Transverse colon (tissue), 4 donors: ENCODE results near the gene AMIGO3. TPM values are rescaled to one million over a fixed set of nuclear protein-coding genes. Genes with fewer than 3 reads are reported as not detected.

Source experiments
- DNase-seq: peaks from one replicate; pipeline ENCODE4 v3.0.0-alpha.2; 2019
- H3K27ac ChIP-seq, 4 donors: fragments of 200-600 bp; sonication (generic); 2 replicates each; pipeline ENCODE4 v1.5.1; 2016 to 2018; ENCODE audit warnings: inconsistent platforms in 4 of 4
- H3K27me3 ChIP-seq: fragments of 200-600 bp; sonication (generic); 2 replicates; pipeline ENCODE4 v1.5.1; 2017; ENCODE audit warnings: inconsistent platforms
- H3K36me3 ChIP-seq, 4 donors: fragments of 200-600 bp; sonication (generic); 2 replicates each; pipeline ENCODE4 v1.5.1; 2017 to 2019; ENCODE audit warnings: inconsistent platforms in 4 of 4
- H3K4me1 ChIP-seq, 4 donors: fragments of 200-600 bp; sonication (generic); 2 replicates each; pipeline ENCODE4 v1.5.1; 2017 to 2020; ENCODE audit warnings: inconsistent platforms in 4 of 4
- H3K4me3 ChIP-seq, 4 donors: fragments of 200-600 bp; sonication (generic); 1 replicate in 1 of 4; 2 replicates in 3 of 4; pipeline versions ENCODE4 v1.5.1 to v1.6.1; 2017 to 2019; ENCODE audit warnings: inconsistent platforms in 4 of 4
- H3K9me3 ChIP-seq, 2 donors: fragments of 200-600 bp; sonication (generic); 2 replicates each; pipeline ENCODE4 v1.5.1; 2017 to 2019; ENCODE audit warnings: inconsistent platforms in 2 of 2
- CTCF ChIP-seq, 5 experiments: fragments of 200-600 bp in 3 of 5; fragments of 450-650 bp in 2 of 5; sonication (generic) in 3 of 5; IDR thresholded peaks; 1 replicate in 2 of 5; 2 replicates in 3 of 5; pipeline ENCODE4 v1.5.1; 2016 to 2017; ENCODE audit warnings: antibody characterized with exemption in 5 of 5, inconsistent platforms in 3 of 5, mild to moderate bottlenecking in 2 of 5, moderate library complexity in 1 of 5
- EP300 ChIP-seq: sonication (generic); formaldehyde crosslinking; IDR thresholded peaks from one replicate; pipeline ENCODE4 v1.6.1; 2017; ENCODE audit warnings: antibody characterized with exemption, low read depth
- POLR2A ChIP-seq: fragments of 450-650 bp; IDR thresholded peaks from one replicate; pipeline ENCODE4 v1.6.1; 2016; ENCODE audit warnings: antibody characterized with exemption, mild to moderate bottlenecking, moderate library complexity
- POLR2AphosphoS5 ChIP-seq, 3 donors: sonication (generic); formaldehyde crosslinking; IDR thresholded peaks; one replicate each; pipeline ENCODE4 v1.6.1; 2016; ENCODE audit warnings: antibody characterized with exemption in 3 of 3
- WGBS, 2 donors: methylation state at CpG; one replicate each; pipeline ENCODE4 v1.1.5; 2018; ENCODE audit warnings: low coverage in 1 of 2; 5-methylcytosine and 5-hydroxymethylcytosine counted together
- in situ Hi-C, 4 donors: fragments of 200-750 bp; cut with MboI; loops; one replicate each; pipeline versions ENCODE4 v1.15.0 to v1.15.1; 2017; ENCODE audit warnings: low sequenced_read_pairs in 3 of 4, low pct_ligation_motif_present in 1 of 4, low pct_unique_long_range_greater_than_20kb in 1 of 4
- intact Hi-C: fragments of 100-400 bp; cut with DNase I; formaldehyde crosslinking; loops from one replicate; pipeline ENCODE4 v1.15.1; 2023; ENCODE audit warnings: low total_unique reads
- total RNA-seq, 4 donors: library from RNA; depleted of rRNA; stranded (reverse); fragments of >200 nt; gene quantifications; one replicate each; pipeline ENCODE4 v1.1.0, GENCODE V29; 2016

The AMIGO3 gene
- total RNA-seq, 4 donors from 2014 or later, result 0.68 to 0.79 TPM; not detected in 2

- 71 to 74% methylated on average over 2 of the region's 2 CpGs for WGBS, 2 donors
- intact Hi-C loops, result no loop called here
- peaks cover 0 to 14% (median 4%) of the 10 kb centered on the region in 4 donors for H3K4me1 ChIP-seq
These were observed 37.7 kb upstream of the AMIGO3 start for GRCh38 chr3:49757197-49757596.

GRCh38 chr3:49756036-49756435, 36.6 kb upstream of the AMIGO3 start:
- H3K9me3 ChIP-seq, result no peaks in the 10 kb centered on the region
- in situ Hi-C loops (no loop called here), intact Hi-C loops (no loop called here)
- H3K4me3 ChIP-seq, result no peak overlapping the region
- no peaks in the 10 kb centered on the region for H3K27me3 ChIP-seq
- DNase-seq, result no peak
- H3K27ac ChIP-seq, result no peak overlapping the region
- TF ChIP-seq POLR2A, result no peak
- no peak for TF ChIP-seq EP300
- TF ChIP-seq POLR2AphosphoS5 (IDR thresholded peaks at IDR 0.05), result no peak
- TF ChIP-seq CTCF (IDR thresholded peaks at IDR 0.05), result no peak
- no peaks in the 10 kb centered on the region for H3K36me3 ChIP-seq
- 74 to 83% methylated on average over 1 of the region's 1 CpG for WGBS, 2 donors
- H3K4me1 ChIP-seq, result peaks cover 0 to 14% (median 4%) of the 10 kb centered on the region in 4 donors

More at GRCh38 chr3:49757197-49757596, 37.7 kb upstream of the AMIGO3 start:
- no peak for TF ChIP-seq POLR2A
- TF ChIP-seq CTCF (IDR thresholded peaks at IDR 0.05), result no peak
- no peak for TF ChIP-seq POLR2AphosphoS5 (IDR thresholded peaks at IDR 0.05)
- no peak for TF ChIP-seq EP300
- Histone ChIP-seq H3K9me3 (no peaks in the 10 kb centered on the region), H3K27ac (no peak overlapping the region), H3K36me3 (no peaks in the 10 kb centered on the region), H3K4me3 (no peak overlapping the region), H3K27me3 (no peaks in the 10 kb centered on the region)
- DNase-seq, result no peak
- in situ Hi-C loops, result no loop called here

DNA sequence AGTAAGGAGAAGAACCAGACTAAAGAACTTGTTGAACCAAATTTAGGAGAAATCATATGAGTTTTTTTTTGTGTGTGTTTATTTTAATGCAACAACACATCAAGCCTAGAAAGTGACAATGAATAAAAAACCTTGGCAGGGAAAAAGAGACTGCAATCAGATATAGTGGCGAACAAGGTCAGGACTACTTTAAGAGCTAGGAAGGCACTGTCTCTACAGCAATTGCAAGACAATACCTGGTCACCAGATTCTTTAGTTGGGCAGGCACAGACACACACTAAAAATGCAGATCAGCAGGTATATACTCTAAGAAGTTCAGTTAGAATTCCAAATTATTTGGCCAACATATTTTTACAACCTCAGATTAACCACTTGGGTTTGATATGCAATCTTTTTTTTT, 35.1 kb upstream of the AMIGO3 start:
- Histone ChIP-seq H3K36me3 (no peaks in the 10 kb centered on the region), H3K4me1 (peaks cover 0 to 14% (median 4%) of the 10 kb centered on the region in 4 donors), H3K4me3 (no peak overlapping the region), H3K27ac (no peak overlapping the region), H3K27me3 (no peaks in the 10 kb centered on the region), H3K9me3 (no peaks in the 10 kb centered on the region)
- TF ChIP-seq POLR2AphosphoS5 (IDR thresholded peaks at IDR 0.05) (no peak), POLR2A (no peak), EP300 (no peak), CTCF (IDR thresholded peaks at IDR 0.05) (no peak)
- no peak for DNase-seq
- intact Hi-C loops (no loop called here), in situ Hi-C loops (no loop called here)
- WGBS, 2 donors, result 92 to 100% methylated on average over 1 of the region's 1 CpG

DNA sequence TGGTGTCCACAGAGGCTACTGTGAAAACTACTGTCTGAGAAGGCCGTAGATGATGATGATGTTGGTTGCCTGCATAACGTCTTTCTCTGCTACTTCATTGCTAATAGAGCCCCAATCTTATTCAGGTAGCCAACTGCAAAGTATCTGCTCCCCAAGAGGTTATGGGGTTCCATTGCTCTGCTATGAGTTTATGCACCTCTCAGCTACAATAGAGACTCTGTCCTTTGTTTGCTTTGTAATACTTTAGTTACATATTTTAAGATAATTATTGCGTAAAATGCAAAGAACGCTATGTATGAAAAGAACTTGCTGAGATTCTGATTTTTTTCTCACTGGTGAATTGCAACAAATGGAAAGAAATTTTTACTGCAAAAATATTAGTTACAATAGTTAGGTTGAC, 32.0 kb upstream of the AMIGO3 start:
- no peaks in the 10 kb centered on the region for H3K27me3 ChIP-seq
- in situ Hi-C loops, result no loop called here
- TF ChIP-seq POLR2AphosphoS5 (IDR thresholded peaks at IDR 0.05) (no peak), POLR2A (no peak), EP300 (no peak), CTCF (IDR thresholded peaks at IDR 0.05) (no peak)
- H3K27ac ChIP-seq, result no peak overlapping the region
- peaks cover 0 to 9% (median 0%) of the 10 kb centered on the region in 4 donors for H3K36me3 ChIP-seq
- DNase-seq, result no peak
- H3K4me1 ChIP-seq, result peaks cover 0 to 14% (median 4%) of the 10 kb centered on the region in 4 donors
- no peak overlapping the region for H3K4me3 ChIP-seq
- intact Hi-C loops, result no loop called here
- 80 to 92% methylated on average over 3 to 4 of the region's 4 CpGs for WGBS, 2 donors
- no peaks in the 10 kb centered on the region for H3K9me3 ChIP-seq
